ENCODE results near the gene ZSCAN18.
"Not testable (repeated sequence)": the region's sequence is repeated elsewhere in the genome, so short reads cannot be mapped to it uniquely, and the experiment has no call there.

The ZSCAN18 gene, protein sequence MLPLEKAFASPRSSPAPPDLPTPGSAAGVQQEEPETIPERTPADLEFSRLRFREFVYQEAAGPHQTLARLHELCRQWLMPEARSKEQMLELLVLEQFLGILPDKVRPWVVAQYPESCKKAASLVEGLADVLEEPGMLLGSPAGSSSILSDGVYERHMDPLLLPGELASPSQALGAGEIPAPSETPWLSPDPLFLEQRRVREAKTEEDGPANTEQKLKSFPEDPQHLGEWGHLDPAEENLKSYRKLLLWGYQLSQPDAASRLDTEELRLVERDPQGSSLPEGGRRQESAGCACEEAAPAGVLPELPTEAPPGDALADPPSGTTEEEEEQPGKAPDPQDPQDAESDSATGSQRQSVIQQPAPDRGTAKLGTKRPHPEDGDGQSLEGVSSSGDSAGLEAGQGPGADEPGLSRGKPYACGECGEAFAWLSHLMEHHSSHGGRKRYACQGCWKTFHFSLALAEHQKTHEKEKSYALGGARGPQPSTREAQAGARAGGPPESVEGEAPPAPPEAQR

DNA sequence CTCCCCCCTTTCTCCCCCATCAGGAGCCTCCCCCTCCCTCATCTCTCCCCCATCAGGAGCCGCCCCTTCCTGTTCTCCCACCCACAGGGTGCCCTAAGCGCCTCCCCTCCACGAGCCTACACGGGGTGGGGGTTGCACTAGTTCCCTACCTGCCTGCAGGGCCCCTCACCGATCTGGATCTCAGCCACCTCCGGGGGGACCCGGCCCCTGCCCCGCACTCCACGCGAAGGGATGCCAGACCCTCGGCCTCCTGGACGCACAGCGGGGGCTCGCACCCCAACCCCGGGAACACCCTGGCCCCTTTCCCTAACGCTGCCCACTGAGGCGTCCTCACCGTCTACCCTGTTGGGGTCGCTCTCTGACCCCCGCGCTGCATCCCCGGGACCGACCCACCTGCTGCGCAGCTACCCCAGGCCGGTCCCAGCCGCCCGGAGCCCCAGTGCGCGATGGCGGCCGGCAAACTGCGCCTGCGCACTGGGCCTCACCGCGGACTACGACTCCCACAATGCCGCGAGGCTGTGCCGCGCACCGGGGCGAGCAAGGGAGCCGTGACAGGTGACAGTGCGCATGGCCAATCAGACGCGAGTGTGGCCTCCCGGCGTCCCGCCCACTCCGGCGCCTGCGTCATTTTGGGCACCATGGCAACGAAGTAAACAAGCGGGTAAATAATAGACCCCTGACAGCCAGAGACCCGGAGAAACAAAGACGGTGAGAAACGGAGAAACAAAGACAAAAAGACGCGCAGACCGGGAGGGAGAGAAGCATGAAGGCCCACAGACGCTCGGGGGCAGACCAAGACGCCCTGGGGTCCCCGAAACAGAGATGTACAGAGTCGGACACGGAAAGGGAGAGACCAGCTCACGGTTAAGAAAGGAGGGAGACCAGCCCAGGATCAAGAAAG lies at the start of gene ZSCAN18:
Gene ZSCAN18 (minus strand): TSS at position 451 of the 901 bp plus-strand sequence. CDS start 7,964 bp downstream, outside the sequence.
- DNase-seq (ENCODE audit: low spot score) = no peak

- DNase-seq (ENCODE audit: low spot score) = not testable (repeated sequence)
Observed at GRCh38 chr19:58147475-58147874, 49.4 kb upstream of the ZSCAN18 start.

DNA sequence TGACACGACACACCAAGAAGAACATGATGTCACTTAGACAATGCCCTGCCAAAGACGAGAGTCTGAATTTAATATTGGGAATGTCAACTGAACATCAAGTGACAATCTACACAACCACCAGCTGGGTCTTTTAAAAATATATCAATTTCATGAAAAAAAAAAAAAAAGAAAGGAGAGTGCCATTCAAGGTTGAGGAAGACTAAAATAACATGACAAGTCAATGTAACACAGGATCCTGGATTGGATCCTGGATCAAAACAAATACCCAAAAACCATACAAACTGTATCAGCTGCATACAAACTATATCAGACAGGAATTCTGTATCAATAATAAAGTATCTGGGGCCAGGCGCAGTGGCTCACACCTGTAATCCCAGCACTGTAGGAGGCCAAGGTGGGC lies 47.8 kb upstream of the ZSCAN18 start:
- DNase-seq (ENCODE audit: low spot score) = no peak

GRCh38 chr19:58134244-58134643 lies 36.2 kb upstream of the ZSCAN18 start:
- DNase-seq (ENCODE audit: low spot score) = no peak

GRCh38 chr19:58129284-58129683 lies 31.3 kb upstream of the ZSCAN18 start:
- DNase-seq (ENCODE audit: low spot score) = no peak

GRCh38 chr19:58128041-58128685 lies 30.1 kb upstream of the ZSCAN18 start:
- no peak for DNase-seq (ENCODE audit: low spot score)

DNA sequence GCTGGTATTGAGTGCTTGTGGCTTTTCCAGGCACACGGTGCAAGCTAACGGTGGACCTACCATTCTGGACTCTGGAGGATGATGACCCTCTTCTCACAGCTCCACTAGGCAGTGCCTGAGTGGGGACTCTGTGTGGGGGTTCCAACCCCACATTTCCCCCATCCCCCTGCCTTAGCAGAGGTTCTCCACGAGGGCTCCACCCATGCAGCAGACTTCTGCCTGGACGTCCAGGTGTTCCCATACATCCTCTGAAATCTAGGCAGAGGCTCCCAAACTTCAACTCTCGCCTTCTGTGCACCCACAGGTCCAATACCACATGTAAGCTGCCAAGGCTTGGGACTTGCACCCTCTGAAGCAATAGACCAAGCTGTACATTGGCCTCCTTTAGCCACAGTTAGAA lies 25.3 kb upstream of the ZSCAN18 start:
- DNase-seq (ENCODE audit: low spot score) = no peak

DNA sequence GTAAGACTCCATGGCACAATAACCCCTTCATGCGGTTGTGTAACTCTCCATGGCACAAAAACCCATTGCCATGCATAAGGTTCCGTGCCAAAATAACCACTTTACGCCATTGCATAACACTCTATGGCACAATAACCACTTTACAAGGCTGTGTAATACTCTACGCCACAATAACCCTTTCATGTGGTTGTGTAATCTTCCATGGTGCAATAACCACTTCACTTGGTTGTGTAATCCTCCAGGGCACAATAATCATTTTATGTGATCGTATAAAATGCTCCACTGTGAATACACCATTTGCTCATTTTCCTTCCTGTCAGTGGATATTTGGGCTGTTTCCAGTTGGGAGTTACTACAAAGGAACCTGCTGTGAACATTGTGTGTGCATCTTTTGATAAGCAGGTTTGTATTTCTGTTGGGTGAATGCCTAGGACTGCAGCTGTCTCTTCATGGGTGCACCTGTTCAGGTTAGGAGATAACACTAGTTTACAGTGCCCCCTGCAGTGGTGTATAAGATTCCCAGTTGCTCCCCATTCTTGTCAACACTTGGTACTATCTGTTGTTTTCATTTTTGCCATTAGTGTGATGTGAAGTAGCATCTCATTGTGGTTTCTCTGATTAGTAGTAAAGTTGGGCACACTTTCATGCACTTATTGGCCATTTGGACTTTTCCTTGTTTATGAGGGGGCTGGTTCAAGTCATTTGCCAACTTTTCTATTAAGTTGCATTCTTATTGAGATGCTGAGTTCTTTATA lies 21.1 kb upstream of the ZSCAN18 start:
- no peak for DNase-seq (ENCODE audit: low spot score)

GRCh38 chr19:58117841-58118575 lies 20.0 kb upstream of the ZSCAN18 start:
- DNase-seq (ENCODE audit: low spot score) = no peak

DNA sequence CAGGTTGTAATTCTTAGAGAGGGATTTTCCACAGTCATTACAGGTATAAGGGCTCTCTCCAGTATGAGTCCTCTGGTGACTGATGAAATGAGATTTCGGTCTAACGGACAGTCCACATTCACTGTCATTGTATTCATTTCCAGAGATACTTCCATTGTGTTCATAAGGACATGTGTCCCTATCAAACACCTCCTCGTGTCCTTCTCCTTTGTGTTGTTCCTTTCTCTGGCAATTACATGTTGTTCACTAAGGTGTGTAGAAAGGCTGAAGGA lies 10.5 kb upstream of the ZSCAN18 start:
- DNase-seq (ENCODE audit: low spot score) = no peak

DNA sequence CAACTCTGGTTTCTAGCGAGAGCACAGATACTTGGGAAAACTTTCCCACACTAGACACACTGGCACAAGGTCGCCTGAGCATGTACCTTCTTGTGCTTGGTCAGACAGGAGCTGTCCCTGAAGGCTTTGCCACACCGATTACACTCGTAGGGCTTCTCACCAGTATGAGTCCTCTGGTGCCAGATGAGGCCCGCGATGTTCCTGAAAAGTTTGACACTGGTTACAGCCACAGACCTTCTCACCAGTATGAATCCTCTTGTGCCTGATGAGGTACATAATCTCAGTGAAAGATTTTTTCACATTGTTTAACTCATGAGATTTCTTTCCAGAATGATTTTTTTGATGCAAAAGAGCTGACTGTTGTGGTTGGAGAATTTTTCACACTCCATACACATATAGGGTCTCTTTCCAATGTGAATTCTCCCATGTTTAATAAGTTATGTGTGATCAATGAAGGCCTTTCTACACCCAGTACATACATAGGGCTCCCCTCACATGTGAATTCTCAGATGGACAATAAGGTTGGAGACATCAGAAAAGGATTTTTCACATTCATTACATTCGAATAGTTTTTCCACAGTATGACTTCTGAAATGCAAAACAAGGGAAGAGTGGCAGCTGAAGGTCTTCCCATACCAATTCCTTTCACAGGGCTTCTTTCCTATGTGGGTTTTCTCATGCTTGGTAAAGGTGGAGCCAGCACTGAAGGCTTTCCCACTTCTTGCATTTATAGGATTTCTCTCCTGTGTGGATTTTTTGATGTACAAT lies 9.9 kb upstream of the ZSCAN18 start:
- DNase-seq (ENCODE audit: low spot score) = no peak

- no peak for DNase-seq (ENCODE audit: low spot score)
Observed at GRCh38 chr19:58098682-58098998, 609 bp upstream of the ZSCAN18 start.

- no peak for DNase-seq (ENCODE audit: low spot score)
Observed at GRCh38 chr19:58097349-58097748, 682 bp downstream of the ZSCAN18 start.

DNA sequence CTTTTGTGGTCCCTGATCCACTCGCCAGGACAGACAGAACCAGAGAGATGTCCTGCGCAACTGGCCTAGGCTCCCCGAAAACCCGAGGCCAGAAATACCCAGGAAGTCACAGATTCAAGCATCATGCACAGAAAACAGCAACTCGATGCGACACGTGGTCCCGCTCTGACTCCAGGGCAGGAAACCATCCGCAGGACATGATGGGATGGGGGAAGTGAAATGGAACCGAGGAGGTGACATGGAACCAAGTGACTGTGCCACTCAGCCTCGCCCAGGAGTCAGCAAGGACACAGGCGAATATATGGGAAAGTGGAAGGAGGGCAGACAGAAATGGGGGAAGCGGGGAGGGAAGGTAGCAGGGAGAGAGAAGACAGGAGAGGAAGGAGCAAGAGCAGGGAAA lies 1.1 kb downstream of the ZSCAN18 start:
- no peak for DNase-seq (ENCODE audit: low spot score)

- DNase-seq (ENCODE audit: low spot score) = no peak
Observed at GRCh38 chr19:58095328-58095727, 2.7 kb downstream of the ZSCAN18 start.

DNA sequence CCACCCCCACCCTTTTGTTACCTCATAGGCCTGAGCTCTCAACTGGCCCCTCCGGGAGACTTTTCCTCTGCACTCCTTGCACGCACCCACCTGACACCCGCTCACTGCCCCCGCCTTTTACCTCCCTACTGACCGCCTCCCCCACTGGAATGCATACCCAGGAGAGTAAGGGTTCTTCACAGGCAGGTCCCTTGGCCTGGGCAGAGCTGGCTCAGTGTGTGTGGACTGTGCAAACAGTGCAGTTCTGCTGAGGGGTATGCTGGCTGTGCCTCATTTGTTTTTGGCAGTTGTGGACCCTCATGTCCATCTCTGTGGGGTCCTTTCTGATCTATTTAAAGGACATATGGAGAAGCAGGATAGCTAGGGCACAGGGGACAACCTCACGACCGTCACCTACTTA lies 5.0 kb downstream of the ZSCAN18 start:
- no peak for DNase-seq (ENCODE audit: low spot score)

DNA sequence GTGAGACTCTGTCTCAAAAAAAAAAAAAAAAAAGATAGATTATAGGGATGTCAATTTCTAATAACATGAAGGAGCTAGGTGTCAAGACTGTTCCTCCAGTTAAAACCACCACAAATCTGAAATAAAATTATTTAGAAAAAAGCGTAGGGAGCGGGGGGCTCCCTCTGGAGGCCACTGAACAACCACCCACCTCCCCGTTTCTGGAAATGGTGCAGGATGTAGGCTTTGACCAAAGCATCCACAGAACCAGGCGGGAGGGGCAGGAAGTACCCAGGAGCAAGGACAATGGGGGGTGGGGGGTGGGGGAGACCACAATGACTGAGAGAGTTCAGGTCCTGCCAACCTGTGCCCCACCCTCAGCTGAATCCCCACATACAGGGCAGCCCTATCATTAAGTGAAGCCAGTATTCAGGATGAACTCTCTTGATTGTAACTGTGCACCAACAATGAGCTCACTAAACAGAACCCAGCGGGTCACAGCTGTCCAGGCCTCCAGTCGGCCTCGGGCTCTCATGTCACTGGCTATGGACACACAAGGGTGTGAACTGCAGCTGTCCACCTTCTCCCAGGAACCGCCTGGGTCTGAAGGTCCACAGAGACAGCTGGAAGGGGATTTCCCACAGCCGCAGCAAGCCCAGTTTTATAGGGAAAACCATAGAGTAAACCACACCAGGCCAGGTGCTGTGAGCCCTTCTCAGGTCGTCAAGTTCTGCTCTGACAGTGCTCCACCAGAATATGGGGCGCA lies 6.6 kb downstream of the ZSCAN18 start:
- DNase-seq (ENCODE audit: low spot score) = no peak

DNA sequence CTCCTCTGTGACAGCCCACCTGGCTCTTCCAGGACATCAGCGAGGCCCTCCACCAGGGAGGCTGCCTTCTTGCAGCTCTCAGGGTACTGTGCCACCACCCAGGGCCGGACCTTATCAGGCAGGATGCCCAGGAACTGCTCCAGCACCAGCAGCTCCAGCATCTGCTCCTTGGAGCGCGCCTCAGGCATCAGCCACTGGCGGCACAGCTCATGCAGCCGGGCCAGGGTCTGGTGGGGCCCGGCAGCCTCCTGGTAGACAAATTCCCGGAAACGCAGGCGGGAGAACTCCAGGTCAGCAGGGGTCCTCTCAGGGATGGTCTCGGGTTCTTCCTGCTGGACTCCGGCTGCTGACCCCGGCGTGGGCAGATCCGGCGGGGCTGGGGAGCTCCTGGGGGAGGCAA lies 8.2 kb downstream of the ZSCAN18 start:
- DNase-seq (ENCODE audit: low spot score) = no peak

GRCh38 chr19:58088521-58089052 lies 9.4 kb downstream of the ZSCAN18 start:
- DNase-seq (ENCODE audit: low spot score) = no peak
